Breast epithelium (tissue), 3 donors: Measurements from ENCODE around the gene ZNF48.

ENCODE experiments used
- POLR2A ChIP-seq: fragments of 450-650 bp; IDR thresholded peaks from one replicate; pipeline ENCODE4 v1.6.1; 2016; ENCODE audit warnings: antibody characterized with exemption, mild to moderate bottlenecking, moderate library complexity
- POLR2AphosphoS5 ChIP-seq, 3 donors: sonication (generic); formaldehyde crosslinking; IDR thresholded peaks; one replicate each; pipeline ENCODE4 v1.6.1; 2017; ENCODE audit warnings: antibody characterized with exemption in 3 of 3
- TF ChIP-seq, protein P1 (sequence below), 3 donors: fragments of 450-650 bp; IDR thresholded peaks; one replicate each; pipeline ENCODE4 v1.5.1; 2016 to 2017; ENCODE audit warnings: antibody characterized with exemption in 3 of 3, mild to moderate bottlenecking in 3 of 3, moderate library complexity in 3 of 3

DNA sequence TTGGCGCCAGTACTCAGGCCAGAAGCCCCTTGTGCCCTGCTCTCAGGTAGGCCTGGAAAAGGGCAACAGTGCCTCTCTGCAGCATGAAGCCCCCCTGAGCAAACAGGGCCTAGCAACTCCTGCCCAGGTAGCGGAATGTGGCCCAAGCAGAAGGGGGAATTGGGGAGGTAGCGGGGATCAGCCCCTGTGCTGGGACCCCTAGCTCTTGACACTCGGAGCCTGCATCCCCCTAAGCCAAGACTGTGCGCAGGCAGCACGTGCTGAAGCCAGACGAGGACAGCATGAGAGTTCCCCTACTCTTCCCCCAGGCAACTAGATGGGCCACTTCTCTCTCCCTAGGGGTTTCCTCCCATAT lies 39.3 kb upstream of the ZNF48 start:
- TF ChIP-seq POLR2A (no peak), POLR2AphosphoS5 (IDR thresholded peaks at IDR 0.05) (no peak)
- TF ChIP-seq, protein P1, sequence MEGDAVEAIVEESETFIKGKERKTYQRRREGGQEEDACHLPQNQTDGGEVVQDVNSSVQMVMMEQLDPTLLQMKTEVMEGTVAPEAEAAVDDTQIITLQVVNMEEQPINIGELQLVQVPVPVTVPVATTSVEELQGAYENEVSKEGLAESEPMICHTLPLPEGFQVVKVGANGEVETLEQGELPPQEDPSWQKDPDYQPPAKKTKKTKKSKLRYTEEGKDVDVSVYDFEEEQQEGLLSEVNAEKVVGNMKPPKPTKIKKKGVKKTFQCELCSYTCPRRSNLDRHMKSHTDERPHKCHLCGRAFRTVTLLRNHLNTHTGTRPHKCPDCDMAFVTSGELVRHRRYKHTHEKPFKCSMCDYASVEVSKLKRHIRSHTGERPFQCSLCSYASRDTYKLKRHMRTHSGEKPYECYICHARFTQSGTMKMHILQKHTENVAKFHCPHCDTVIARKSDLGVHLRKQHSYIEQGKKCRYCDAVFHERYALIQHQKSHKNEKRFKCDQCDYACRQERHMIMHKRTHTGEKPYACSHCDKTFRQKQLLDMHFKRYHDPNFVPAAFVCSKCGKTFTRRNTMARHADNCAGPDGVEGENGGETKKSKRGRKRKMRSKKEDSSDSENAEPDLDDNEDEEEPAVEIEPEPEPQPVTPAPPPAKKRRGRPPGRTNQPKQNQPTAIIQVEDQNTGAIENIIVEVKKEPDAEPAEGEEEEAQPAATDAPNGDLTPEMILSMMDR (IDR thresholded peaks at IDR 0.05), result no peak
